Adrenal gland (tissue), 5 donors: ENCODE results near the gene CAPN13.

ENCODE experiments used
- CTCF ChIP-seq, 6 experiments: fragments of 450-650 bp in 4 of 6; fragments of 200-600 bp in 2 of 6; sonication (generic) in 1 of 6; IDR thresholded peaks; 1 replicate in 5 of 6; 2 replicates in 1 of 6; pipeline versions ENCODE4 v1.5.1 to v1.8.0; 2016 to 2021; ENCODE audit warnings: antibody characterized with exemption in 6 of 6, mild to moderate bottlenecking in 2 of 6, moderate library complexity in 1 of 6
- POLR2A ChIP-seq, 2 donors: fragments of 450-650 bp; IDR thresholded peaks; one replicate each; pipeline ENCODE4 v1.6.1; 2017; ENCODE audit warnings: antibody characterized with exemption in 2 of 2, mild to moderate bottlenecking in 2 of 2, moderate library complexity in 1 of 2
- donor health status: DM: no; HTN: no; CAD: no.

- TF ChIP-seq CTCF (IDR thresholded peaks at IDR 0.05) (no peak), POLR2A (IDR thresholded peaks at IDR 0.05) (no peak)
Observed at GRCh38 chr2:30800159-30800558, 7.1 kb downstream of the CAPN13 start.
